ENCODE results near the gene PLCG2.
"Not testable (repeated sequence)": the region's sequence is repeated elsewhere in the genome, so short reads cannot be mapped to it uniquely, and the experiment has no call there.

PLCG2 gene

GRCh38 chr16:81790277-81790676 lies 11.2 kb downstream of the PLCG2 start:
- no peak for DNase-seq (ENCODE audit: low read depth, low spot score)

GRCh38 chr16:81790830-81791435 lies 11.8 kb downstream of the PLCG2 start:
- no peak for DNase-seq (ENCODE audit: low read depth, low spot score)

GRCh38 chr16:81792828-81793227 lies 13.7 kb downstream of the PLCG2 start:
- no peak for DNase-seq (ENCODE audit: low read depth, low spot score)

DNA sequence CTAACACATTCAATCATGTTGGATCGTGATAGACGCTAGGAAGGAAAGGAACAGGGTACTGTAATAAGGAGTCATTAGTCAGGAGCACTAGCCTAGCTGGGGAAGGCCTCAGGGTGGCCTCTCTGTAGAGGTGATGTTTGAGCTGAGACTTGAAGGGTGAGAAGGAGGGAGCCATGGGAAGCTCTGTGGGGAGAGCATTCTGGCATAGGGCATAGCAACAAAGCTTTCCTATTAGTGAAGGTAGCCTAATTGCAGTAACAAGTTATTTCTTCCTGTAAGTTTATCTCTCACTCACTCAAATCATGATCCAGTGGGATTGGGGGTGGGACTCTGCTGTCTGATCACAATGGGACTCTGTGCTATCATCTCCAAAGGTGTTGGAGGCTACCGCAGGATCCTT lies 16.1 kb downstream of the PLCG2 start:
- no peak for DNase-seq (ENCODE audit: low read depth, low spot score)

DNA sequence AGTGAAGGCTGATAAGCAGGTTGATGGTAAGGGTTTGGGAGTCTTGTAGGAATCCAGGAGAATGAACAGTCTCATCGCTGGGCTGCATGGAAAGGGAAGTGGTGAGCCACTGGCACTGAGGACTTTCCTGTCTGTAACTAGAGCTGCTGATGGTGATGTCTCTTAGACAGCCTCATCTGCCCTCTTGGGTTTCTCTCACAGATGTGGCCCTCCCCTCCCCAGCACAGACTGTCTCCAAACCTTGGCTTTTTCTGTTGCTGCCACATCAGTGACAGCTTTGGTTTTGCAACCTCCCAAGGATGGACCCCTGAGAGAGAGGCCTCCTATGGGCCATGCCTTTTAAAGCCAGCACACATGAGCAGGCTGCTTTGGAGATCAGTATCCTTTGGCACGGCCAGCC lies 16.9 kb downstream of the PLCG2 start:
- no peak for DNase-seq (ENCODE audit: low read depth, low spot score)

GRCh38 chr16:81796583-81797346 lies 17.7 kb downstream of the PLCG2 start:
- no peak for DNase-seq (ENCODE audit: low read depth, low spot score)

DNA sequence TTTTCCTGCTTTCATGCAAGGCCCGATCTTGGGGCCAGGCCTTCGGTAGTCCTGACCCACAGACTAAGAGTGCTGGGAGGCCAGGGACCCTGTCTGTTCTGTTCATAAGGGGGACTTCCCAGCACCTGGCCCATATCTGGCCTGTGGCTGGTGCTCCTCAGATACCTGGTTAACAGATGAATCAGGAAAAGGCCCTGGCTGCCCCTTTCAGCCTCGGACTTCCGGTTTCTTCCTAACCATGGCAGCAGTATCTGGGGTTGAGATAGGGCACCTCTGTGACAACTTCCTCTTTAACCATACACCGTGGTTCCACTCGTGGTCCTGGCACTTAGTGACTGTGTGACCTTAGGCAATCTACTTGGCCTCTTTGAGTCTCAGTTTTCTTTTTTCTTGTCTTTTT lies 18.4 kb downstream of the PLCG2 start:
- no peak for DNase-seq (ENCODE audit: low read depth, low spot score)

DNA sequence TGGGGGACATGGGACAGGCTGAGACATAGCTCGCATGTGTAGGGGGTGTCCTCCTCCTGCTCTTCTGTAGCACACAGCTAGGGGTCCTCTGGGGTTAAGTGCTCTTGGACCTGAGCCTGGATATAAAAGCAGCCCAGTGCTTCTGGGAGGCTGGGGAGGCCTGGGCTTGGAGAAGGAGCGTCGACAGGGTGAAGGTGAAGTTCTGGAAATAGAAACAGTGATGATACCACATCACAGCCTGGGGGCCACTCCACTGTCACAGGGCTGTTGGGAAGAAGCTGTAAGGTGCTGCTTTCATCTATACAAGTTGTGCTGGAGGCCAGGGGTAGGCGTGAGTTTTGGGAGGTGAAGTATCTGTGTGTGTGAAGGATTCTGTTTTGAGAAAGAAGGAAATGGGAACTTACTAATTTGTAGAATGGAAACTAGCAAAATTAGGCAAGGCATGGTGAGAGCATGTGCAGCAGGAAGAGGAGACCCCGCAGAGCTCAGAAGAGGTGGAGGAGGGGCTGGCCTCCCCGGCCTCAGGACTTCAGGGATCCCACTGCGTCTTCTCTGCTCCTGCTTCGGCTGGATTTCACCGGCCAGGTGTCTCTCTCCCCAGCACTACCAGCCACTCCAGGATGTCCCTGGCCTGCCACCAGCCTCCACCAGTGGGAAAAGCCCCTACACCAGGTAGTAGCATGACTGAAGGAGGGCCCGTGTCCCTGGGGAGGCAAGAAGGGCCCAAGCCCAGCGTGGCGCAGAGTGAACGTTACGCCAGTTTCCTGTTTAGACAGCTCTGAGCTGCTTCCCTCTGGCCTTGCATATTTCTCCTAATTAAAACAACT lies 19.4 kb downstream of the PLCG2 start:
- no peak for DNase-seq (ENCODE audit: low read depth, low spot score)

GRCh38 chr16:81799138-81799504 lies 20.0 kb downstream of the PLCG2 start:
- no peak for DNase-seq (ENCODE audit: low read depth, low spot score)

DNA sequence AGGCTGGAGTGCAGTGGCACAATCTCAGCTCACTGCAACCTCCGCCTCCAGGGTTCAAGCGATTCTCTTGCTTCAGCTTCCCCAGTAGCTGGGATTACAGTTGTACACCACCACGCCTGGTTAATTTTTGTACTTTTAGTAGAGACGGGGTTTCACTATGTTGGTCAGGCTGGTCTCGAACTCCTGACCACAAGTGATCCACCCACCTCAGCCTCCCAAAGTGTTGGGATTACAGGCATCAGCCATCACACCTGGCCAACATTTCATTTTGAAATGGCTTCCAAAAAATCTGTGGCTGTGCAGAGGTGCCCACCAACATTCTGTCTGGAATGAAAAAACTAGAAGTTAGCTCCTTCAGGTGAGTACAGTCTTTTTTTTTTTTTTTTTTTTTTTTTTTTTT lies 22.6 kb downstream of the PLCG2 start:
- DNase-seq (ENCODE audit: low read depth, low spot score) = not testable (repeated sequence)

- DNase-seq (ENCODE audit: low read depth, low spot score) = no peak
These were observed 24.2 kb downstream of the PLCG2 start for GRCh38 chr16:81803332-81803731.

GRCh38 chr16:81804134-81804610 lies 25.1 kb downstream of the PLCG2 start:
- no peak for DNase-seq (ENCODE audit: low read depth, low spot score)

- no peak for DNase-seq (ENCODE audit: low read depth, low spot score)
These were observed 27.6 kb downstream of the PLCG2 start for GRCh38 chr16:81806696-81807095.

GRCh38 chr16:81807767-81808358 lies 28.8 kb downstream of the PLCG2 start:
- no peak for DNase-seq (ENCODE audit: low read depth, low spot score)

GRCh38 chr16:81808933-81809480 lies 29.9 kb downstream of the PLCG2 start:
- DNase-seq (ENCODE audit: low read depth, low spot score) = no peak

DNA sequence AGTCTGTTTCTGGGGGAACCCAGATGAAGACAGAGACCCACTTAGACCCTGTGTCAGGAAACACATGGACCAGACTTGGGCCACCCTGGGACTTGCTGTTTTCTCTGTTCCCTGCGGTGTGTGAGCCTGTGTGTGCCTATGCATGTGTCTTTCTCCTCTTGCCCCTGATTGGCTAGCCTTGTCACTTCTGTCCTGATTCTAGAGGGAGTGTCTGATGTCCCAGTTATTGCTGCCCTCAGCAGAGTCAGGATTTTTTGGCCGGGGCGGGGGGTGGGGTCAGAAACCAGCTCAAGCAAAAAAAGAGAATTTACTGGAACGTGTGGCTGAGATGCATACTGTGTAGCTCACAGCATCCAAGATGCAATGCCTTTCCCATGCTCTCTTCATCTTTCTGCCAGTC lies 30.5 kb downstream of the PLCG2 start:
- no peak for DNase-seq (ENCODE audit: low read depth, low spot score)

- no peak for DNase-seq (ENCODE audit: low read depth, low spot score)
These were observed 31.3 kb downstream of the PLCG2 start for GRCh38 chr16:81810361-81810760.

GRCh38 chr16:81810894-81811538 lies 31.9 kb downstream of the PLCG2 start:
- DNase-seq (ENCODE audit: low read depth, low spot score) = no peak

GRCh38 chr16:81813648-81814047 lies 34.6 kb downstream of the PLCG2 start:
- no peak for DNase-seq (ENCODE audit: low read depth, low spot score)

- no peak for DNase-seq (ENCODE audit: low read depth, low spot score)
These were observed 35.8 kb downstream of the PLCG2 start for GRCh38 chr16:81814751-81815428.

GRCh38 chr16:81815429-81815766 lies 36.3 kb downstream of the PLCG2 start:
- no peak for DNase-seq (ENCODE audit: low read depth, low spot score)

Data from activated CD4-positive, CD25-positive, alpha-beta regulatory T cell treated with anti-CD3 and anti-CD28 coated beads, Interleukin-2, amount 50 U/mL, for 16 hours (primary cell).